Activated CD4-positive, alpha-beta T cell treated with anti-CD3 and anti-CD28 coated beads, Interleukin-2, amount 50 U/mL, for 24 hours (primary cell): ENCODE measurements around the gene MAGEF1.
A peak's percentile ranks its signal among the peaks of the same experiment; 100 is the strongest.

ENCODE experiments used
- DNase-seq, 2 donors: peaks; one replicate each; pipeline ENCODE4 v3.0.0-alpha.2; 2020; ENCODE audit warnings: low read depth in 1 of 2, low spot score in 1 of 2

Gene MAGEF1, protein sequence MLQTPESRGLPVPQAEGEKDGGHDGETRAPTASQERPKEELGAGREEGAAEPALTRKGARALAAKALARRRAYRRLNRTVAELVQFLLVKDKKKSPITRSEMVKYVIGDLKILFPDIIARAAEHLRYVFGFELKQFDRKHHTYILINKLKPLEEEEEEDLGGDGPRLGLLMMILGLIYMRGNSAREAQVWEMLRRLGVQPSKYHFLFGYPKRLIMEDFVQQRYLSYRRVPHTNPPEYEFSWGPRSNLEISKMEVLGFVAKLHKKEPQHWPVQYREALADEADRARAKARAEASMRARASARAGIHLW

DNA sequence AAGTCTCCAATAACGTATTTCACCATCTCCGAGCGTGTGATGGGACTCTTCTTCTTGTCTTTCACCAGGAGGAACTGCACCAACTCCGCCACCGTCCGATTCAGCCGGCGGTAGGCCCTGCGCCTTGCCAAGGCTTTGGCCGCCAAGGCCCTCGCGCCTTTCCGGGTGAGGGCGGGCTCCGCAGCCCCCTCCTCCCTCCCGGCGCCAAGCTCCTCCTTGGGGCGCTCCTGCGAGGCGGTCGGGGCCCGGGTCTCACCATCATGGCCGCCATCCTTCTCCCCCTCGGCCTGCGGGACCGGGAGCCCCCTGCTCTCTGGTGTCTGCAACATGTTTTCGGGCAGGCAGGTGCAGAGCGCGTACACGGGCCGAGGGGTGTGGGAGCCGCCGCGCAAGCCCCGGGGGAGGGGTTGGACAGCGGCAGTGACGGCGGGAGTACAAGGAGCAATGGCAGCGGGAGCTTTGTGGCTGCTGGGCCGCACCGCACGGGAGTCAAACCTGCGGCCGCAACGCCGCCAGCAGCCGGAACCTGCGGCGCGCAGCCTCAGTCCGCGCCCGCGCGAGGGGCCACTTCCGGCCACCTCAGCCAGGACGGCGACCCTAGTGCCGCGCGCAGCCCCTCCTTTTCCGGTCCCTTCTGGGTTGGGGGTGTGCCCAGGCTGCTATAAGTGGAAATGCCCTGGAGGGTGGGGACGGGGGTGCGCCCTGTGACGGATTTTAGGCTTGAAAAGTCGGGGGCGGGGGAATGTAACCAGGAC, at the start of gene MAGEF1:
TSS of gene MAGEF1 (minus strand) at position 572 of the 755 bp plus-strand sequence. CDS start at position 329, 243 bp downstream.
- DNase-seq, result peak; percentile 46 to 75

DNA sequence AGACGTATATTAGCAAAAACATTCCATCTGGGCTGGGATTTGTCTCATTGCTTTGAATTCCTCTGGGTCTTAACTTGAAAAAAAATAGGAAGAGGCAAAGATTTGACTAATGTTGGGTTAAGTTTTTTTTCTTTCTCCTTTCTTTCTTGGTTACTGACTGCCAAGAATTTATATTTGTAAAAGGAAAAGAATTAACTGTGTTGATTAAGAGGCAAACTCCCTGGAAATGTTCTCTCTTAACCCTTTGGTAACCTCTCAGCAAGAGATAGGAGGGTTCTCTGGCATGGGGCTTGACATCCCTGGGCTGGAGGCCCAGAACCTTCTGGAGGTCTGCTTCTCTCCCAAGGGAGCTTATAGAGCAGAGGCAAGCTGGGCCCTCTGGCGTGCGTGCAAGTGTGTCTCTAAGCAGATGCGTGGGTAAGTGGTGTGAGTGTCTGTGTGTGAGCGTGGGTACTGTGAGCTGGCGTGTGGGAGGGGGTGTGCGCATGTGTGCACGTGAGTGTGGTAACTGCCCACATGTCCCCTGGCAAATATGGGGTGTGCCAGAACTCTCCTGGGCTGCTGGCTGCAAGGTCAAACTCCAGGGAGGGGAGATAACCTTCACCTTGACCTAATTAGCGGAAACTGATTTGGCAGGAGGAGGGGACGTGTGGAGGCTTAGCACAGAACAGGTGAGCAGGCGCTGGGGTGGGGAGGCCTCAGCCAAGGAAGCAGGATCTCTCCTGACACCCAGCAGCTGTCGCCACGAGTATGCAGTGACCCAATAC, 49.4 kb upstream of the MAGEF1 start:
- DNase-seq, result no peak

DNA sequence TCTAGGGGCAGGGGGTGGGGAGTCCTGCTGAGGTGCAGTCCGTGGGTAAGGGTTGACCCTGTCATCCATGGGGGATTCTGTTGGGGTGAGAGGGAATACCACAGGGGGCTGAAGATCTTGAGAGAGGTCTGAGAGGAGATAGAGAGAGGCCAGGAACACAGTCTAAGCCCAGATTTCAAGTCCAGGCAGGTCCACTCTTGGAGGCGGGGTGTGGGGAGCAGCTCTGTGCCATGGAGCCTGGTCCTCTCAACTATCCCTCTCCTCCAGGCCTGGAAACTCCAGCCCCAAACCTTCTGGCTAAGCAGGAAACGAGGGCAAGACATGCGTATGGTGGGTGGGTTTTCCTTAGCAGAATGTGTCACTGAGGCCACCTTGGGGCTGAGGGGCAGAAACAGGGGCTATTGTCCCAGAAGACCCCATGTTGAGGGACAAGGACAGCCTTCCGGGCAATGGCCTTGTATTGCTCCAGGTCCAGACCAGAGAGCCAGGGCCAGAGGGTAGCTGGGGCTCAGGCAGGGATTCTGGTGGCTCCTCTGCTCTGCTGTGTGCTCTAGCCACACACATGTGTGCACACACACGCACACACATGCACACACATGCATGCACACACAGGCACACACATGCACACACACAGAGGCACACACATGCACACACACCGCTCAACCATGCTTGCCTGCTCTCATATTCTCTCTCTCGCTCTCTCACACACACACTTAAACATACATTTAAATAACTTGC, 48.6 kb upstream of the MAGEF1 start:
- no peak for DNase-seq

DNA sequence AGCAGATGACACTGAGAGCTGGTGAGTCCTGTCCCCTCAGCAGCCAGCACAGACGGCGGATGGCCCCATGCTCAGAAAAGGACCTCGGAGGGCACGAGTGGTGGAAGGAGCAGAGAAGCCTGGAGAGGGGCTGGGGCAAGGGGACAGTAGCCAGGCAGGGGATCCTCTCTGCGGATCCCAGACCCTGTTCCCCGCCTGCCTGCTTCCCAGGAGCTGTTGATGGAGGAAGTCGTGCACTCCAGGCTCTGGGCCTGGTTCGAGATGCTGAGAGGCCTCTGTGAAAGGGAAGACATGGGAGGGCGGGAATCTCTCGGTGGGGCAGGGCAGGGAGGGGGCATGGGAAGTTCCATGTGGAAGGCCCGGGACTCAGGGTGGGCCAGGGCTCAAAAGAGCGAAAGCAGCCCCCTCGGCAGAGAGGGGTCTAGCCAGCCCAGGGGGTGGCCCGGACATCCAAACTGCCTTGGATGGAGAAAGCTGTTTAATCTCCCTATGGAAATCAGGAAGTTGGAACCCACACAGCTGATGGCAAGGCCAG, 47.9 kb upstream of the MAGEF1 start:
- DNase-seq, result no peak

DNA sequence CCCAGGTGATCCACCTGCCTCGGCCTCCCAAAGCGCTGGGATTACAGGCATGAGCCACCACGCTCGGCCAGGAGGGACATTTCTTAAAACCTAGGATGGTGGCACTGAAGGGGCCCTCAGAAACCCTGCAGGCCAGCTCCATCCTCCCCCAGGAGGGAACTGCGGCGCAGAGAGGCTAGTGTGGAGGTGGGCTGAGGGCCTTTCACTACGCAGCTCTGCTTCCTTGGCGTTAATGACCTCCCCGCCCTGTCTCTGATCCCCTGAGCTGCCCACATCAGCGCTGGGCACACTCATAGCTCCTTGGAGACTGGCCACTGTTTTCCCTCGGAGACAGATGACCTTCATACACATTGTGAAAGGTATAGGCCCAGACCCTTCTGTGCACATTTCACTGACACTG, 46.2 kb upstream of the MAGEF1 start:
- DNase-seq, result no peak

DNA sequence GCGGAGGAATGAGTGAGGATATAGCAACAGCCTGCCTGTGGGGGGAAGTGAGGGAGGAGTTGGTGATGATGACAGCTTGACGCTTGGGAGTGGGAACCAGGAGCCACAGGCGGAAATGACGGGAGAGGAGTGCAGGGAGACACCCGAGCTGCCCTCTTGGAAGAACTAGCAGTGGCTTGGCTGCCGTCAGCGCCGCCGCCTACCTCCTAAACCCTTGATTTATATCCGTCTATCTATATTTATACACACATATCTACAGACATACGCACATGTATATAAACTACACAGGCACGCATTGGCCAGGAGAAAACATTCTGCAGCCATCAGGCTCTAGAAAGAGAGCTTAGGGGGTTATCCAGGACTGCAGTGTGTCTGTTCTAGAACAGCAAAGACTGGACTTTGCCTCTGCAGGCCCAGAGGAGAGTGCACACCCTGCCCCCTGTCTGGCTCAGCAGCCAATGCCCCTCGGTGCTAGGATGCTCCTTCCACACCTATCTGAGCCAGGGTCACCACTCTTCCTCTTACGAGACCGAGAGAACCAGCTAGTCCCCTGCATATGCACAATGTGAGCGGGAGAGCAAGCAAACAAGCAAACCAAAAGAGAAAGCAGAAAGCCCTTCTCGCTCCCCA, 45.3 kb upstream of the MAGEF1 start:
- DNase-seq, result no peak

DNA sequence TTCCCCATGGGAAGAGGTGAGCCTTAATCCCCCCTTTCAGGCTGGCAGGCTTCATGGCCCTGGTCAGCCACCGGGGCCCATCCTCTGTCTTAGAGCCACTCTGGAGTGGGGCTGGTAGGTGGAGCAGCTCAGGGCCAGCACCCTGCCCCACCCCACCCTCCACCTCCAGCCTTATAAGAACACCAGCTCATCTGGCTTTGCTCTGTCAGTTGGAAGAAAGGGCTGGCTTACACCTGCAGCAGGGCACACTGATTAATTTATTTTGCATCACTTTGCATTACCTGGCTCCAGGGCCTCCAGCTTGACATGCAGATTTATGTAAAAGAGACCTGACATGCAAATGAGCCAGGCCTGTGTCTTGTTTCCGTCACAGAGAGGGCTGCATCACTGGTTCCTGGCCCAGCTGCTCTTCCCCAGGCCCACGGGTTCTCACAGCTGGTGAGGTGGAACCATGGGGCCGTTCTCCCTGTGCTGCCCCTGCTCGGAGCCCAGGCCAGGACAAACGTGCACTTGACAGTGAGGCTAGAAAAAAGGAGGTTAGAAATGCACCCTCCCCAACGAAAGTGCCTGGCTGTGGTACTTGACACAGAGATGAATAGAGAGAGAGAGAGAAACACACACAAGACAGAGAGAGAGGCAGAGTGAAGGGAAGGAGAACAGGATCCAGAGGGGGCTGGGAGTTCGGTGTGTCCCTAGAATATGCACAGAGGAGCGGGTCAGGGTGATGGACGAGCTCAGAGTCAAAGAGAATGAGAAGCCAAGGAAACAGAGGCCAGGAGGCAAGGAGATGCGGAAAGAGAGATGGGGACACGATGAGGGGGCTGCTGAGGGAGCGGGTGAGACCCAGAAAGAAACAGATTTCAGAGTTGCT, 44.5 kb upstream of the MAGEF1 start:
- no peak for DNase-seq

DNA sequence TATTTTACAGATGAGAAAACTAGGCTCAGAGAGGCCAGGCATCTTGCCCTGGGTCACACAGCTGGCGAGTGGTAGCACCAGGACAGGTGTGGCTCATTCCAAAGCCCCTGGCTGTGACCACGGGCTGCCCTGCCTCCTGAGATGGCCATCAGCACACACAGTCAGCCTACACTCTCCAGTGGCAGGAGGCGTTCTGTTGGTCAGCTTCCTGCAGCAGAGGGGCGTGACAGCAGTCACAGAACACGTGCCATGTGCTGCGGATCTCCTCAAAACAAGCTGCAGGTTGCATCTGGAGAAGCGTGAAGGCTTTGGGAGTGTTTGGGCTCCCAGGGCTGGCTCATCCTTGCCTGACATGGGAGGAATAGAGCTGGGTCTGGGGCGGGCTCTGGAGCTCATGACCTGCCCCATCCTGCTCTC, 43.5 kb upstream of the MAGEF1 start:
- DNase-seq, result no peak

DNA sequence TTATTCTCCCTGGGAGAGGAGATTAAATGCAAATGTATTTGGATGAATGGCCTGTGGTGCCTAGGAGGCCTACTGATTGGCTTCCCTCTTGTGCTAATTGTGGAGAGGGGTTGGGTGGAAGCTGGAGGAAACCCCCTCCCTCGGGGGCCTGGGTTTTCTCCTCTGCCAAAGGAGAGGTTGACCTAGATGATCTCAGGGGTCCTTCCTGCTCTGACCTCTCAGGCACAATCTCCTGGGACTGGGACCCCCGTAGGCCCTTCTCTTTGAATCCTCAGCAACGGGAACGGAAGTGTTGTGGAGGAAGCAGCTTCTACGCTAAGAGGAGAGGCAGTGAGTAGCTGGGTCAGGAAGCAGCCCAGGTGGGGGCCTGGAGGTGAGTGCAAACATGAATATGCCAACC, 40.5 kb upstream of the MAGEF1 start:
- DNase-seq, result no peak

DNA sequence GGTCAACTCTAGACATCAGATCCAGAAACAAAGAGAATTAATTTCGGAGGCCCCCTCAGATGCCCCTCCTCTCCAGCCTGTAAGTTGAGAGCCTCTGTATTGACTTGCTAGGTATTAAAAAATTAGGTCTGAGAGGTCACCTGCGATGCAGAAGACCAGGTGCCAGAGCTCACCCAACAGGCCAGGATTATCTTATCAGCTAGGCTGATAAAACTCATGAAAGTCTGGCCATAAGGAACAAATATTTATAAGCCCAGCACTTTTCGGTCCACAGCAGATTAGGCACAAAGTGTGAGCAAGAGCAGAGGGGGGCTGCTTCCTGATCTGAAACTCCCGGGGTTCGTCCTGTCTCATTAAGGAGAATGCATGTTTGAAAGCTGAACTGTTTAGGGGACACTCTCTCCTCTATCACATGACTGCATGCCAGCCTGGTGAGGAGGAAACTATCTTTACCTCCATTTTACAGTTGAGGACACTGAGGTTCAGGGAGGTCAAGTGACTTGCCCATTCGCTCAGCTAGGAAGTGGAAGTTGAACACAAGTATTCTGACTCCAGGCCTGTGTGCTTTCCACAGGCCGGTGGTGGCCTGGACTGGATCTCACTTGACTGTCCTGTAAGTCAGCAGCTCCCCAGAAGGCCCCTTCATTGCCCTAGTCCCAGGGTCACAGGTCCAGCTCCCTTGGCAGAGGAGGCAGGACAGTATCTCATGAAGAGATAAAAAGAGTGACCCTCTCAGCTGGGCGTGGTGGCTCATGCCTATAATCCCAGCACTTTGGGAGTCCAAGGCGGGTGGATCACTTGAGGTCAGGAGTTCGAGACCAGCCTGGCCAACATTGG, 39.6 kb upstream of the MAGEF1 start:
- no peak for DNase-seq

DNA sequence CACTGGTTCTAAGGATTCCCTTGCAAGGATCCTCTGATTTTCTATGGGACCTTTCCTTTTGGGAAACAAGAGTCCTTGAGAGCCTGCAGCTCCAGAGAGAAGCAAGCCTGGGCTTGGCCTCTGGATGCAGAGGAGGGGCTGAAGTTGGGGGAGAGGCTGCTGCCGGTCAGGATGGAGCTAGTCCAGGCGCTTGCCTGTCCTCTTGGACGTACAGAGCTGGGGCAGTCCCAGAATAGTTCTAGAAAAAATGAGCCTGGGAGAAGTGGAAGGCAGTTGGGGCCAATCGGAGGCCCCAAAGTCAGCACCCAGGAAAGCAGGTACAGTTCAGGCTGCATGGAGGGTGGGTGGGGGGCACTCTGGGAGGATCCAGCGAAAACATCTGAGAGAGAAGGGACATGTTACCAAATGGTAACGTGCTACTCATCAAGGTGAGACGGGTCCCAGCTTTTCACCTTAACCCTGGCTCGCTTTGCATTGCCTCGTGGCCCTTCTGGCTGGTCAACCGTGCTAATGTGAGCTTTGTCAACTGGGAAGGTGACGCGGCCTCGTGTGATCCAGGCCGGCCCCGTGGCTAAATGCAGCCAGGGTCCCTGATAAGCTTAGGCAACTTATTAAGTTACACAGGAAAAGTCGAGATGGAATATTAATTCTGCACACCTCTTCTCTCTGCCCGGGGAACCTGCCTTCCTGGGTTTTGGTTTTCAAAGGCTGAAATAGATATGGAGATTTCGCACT, 38.7 kb upstream of the MAGEF1 start:
- no peak for DNase-seq

DNA sequence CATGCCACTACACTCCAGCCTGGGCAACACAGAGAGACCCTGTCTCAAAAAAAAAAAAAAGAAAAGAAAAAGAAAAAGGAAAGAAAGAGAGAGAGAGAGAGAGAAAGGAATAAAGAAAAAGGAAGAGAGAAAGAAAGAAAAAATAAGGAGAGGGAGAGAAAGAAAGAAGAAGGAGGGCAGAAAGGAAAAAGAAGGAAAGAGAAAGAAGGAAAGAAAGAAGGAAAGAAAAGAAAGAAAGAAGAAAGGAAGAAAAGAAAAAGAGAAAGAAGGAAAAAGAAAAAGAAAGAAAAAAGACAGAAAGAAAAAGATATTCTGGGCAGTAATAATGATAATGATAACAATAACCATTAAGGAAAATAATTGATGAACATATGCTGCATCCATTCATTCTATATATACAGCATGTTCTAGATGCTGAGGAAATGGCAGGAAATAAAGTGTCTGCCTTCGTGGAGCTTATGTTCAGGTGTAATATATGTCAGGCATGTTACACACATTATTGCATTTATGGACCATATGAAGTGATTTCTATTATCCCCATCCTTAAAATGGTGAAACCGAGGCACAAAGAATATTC, 37.4 kb upstream of the MAGEF1 start:
- DNase-seq, result no peak

DNA sequence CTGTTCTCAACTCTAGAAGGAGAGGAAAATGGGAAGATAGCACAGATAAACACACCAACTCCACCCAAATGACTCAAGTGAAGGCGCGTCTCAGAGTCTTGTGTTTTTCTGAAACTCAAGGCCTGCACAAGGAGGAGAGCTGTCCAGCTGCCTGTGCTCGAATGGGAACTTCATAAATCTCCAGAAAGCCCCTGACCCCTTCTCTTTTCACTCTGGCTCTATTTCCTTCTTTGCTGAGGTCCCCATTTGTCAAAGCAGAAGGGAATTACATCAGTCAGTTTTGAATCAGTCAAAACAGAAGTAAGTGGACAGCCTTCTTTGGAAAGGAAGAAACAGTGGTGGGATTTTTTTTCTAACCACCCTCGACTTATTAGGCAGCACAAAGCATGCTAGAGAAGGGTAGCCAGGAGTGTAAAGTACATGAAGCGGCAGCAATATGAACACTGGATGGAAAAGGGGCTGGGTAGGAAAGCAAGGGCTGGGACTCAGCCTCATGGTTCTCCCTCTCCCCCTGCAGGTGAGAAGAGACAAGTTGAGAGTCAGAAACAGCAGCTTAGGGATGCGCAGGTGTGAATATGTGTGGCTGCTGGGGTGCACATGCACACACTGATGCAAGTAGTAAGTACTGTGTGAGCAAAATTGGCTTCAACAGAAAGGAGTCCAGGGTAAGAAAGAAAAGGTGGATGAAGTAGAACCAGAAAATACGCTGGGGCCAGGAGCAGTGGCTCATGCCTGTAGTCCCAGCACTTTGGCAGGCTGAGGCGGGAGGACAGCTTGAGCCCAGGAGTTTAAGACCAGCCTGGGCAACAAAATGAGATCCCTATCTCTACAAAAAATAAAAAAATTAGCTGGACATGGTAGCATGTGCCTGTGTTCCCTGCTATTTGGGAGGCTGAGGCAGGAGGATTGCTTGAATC, 36.6 kb upstream of the MAGEF1 start:
- no peak for DNase-seq

DNA sequence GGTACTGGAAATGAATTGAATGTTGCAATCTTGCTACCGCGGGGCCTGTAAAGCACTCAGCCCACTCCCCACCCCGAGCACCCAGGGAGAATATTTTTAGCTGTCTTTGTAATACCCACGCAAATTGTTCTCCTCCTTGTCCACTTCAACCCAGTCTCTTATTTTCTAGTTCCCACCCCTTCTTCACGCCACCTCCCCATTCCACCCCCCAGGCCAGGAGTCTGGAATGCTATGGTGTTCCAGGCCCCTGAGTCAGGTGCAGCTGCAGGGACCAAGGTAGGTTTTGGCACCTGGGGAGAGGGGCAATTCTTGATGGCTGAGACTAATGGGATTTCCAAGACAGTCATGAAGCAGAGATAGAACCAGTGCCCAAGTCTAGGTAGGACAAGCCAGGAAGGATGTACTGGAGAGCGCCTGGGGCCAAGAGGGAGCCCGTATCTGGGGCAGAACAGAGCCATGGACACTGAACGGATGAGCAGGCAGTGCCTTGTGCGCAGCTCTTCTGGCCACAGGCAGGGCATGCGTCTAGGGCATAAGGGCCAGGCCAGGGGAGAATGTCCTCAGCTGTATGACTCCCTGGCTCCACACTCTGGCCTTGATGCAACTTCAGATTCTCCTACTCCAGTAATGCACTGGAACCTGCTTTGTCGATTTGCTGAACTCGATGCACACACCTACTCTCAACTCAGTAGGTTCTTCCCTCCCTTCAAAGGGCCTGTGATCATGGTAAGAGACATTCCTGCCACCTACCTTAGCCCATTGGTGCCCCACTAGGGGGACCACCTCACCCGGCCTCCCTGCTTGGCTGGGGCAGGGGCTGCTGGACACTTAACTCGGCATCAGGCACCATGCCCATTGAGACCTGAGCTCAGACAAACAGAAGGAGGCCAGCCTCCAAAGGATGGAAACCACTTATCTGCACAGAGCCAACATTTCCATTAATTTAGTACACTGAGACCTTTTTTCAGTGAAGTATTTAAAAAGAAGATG, 34.6 kb upstream of the MAGEF1 start:
- no peak for DNase-seq

DNA sequence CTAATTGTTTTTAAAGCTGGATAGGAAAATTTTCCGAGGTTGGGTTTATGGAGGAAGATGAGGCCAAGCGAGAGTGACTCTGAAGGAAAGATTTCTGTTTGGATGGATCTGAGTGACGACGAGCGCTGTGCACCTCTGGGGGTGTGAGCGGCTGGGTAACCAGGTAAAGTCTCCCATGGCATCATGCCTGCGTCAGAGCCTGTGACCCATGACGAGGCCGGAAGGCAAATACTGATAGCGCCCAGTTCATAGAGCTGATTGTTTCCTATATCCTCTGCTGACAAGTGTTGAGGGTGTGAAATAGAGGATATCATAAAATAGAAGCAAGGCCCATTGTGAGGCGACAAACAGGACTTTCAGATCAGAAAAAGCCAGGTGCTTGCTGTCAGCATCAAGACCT, 33.7 kb upstream of the MAGEF1 start:
- DNase-seq, result no peak
